ENCODE data around the gene ZNF816.

DNA sequence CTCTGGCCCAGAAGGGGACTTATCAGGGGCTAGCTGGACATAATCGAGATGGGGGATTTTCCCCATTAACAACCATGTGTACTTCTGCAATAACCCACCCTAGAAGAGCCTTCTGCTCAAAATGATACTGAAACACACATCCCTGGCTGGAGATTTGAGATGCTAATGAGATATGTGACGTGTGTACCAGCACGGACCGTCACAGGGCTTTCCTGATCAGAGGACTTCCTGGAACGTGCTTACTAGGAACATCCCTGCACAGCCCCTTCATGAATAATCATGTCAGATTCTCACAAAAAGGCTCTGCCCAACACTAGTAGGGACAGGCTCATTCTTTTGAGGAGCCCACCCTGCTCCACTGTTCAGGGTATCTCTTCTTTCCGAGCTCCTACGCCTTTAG is 44.5 kb upstream of the ZNF816 start:
- TF ChIP-seq POLR2A (IDR thresholded peaks at IDR 0.05): no peak
- no peak for TF ChIP-seq EP300 (IDR thresholded peaks at IDR 0.05)
- TF ChIP-seq, protein P1, sequence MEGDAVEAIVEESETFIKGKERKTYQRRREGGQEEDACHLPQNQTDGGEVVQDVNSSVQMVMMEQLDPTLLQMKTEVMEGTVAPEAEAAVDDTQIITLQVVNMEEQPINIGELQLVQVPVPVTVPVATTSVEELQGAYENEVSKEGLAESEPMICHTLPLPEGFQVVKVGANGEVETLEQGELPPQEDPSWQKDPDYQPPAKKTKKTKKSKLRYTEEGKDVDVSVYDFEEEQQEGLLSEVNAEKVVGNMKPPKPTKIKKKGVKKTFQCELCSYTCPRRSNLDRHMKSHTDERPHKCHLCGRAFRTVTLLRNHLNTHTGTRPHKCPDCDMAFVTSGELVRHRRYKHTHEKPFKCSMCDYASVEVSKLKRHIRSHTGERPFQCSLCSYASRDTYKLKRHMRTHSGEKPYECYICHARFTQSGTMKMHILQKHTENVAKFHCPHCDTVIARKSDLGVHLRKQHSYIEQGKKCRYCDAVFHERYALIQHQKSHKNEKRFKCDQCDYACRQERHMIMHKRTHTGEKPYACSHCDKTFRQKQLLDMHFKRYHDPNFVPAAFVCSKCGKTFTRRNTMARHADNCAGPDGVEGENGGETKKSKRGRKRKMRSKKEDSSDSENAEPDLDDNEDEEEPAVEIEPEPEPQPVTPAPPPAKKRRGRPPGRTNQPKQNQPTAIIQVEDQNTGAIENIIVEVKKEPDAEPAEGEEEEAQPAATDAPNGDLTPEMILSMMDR (IDR thresholded peaks at IDR 0.05): no peak

Data from sigmoid colon (tissue), 4 donors.